Measurements from ENCODE around the gene TRUB2.

The TRUB2 gene

DNA sequence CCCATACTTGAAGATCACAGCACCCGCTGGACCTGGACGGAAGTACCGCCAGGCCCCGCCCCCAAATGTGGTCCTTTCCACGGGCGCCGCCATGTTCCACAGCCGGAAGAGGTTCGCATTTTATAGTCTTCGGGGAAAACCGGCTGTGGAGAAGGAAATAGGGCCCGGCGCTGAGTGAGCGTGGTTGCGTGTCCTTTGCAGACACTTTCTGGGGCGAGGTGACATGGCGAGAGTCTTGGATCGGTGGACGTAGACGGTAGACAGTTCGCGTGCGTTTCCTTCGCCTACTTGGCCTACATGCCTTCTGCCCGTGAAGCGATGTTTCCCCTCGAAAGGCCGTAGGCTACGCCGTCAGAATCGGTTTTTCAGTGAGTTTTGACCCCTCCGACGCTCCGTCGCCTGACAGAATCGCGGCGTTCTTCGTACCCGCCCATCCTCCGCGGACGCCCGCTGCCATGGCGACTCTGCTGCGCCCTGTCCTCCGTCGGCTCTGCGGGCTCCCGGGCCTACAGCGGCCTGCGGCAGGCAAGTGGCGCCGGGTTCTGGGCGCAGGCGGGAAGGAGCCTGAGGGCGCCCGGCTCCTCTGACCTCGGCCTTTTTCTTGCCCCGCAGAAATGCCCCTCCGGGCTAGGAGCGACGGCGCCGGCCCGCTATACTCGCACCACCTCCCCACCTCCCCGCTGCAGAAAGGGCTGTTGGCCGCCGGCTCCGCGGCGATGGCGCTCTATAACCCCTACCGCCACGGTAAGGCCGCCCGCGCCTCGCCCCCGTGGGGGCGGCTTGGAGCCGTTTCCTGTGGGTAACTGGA is at the start of gene TRUB2, which contains the start of gene COQ4:
TSS of gene TRUB2 (minus strand) at position 44 of the 808 bp plus-strand sequence. CDS start at position 5, 39 bp downstream.
TSS of gene COQ4 (plus strand) at position 436 of the 808 bp plus-strand sequence. CDS start at position 456, 20 bp downstream.
- Histone ChIP-seq H3K4me3 (ENCODE audit: low read length) (peak within 1 kb of the TSS; percentile 53), H3K4me1 (ENCODE audit: insufficient read depth, low read length) (peaks cover 17% of the 10 kb centered on the region), H3K36me3 (ENCODE audit: insufficient read depth, low read length) (peaks cover 30% of the 10 kb centered on the region), H3K27me3 (ENCODE audit: insufficient read depth, low read length) (no peaks in the 10 kb centered on the region), H3K9me3 (ENCODE audit: low read length) (no peaks in the 10 kb centered on the region), H2AFZ (ENCODE audit: low read depth, low read length) (peak within 1 kb of the TSS; percentile 37)

DNA sequence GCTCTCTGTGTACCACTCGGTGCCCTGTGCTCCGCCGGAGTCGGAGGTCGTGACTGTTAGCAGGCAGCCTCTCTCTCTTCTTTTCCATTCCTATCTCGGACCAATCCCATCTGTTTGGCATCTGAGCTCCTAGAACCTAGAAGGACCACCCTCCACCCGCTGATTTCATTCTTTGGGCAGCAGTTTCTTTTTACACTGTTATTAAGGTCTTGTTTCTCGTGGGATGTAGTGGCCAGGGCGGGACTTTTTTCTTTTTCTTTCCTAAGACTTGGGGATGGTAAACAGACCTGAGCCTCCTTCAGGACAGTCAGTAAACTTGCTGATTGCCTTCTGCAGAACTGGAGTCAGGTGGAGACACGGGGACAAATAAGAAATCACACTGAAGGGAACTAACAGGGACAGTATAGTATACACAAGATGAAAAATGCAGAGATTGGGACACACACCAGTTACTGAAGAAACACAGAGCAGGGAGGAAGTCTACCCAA is 49.4 kb upstream of the TRUB2 start:
- peaks cover 18% of the 10 kb centered on the region for H3K4me1 ChIP-seq (ENCODE audit: insufficient read depth, low read length)
- no peaks in the 10 kb centered on the region for H3K27me3 ChIP-seq (ENCODE audit: insufficient read depth, low read length)
- H2AFZ ChIP-seq (ENCODE audit: low read depth, low read length), result no peak overlapping the region
- no peaks in the 10 kb centered on the region for H3K9me3 ChIP-seq (ENCODE audit: low read length)
- H3K36me3 ChIP-seq (ENCODE audit: insufficient read depth, low read length), result peaks cover 7% of the 10 kb centered on the region
- peak overlapping the region; percentile 87 for H3K4me3 ChIP-seq (ENCODE audit: low read length)

GRCh38 chr9:128370752-128371629 is 48.7 kb upstream of the TRUB2 start, which contains the start of gene URM1:
URM1 (plus strand) TSS chr9:128371374; CDS start chr9:128371381, 7 bp downstream.
- Histone ChIP-seq H3K36me3 (ENCODE audit: insufficient read depth, low read length) (peaks cover 7% of the 10 kb centered on the region), H3K27me3 (ENCODE audit: insufficient read depth, low read length) (no peaks in the 10 kb centered on the region), H2AFZ (ENCODE audit: low read depth, low read length) (no peak within 1 kb of the TSS), H3K9me3 (ENCODE audit: low read length) (no peaks in the 10 kb centered on the region), H3K4me3 (ENCODE audit: low read length) (peak within 1 kb of the TSS; percentile 87), H3K4me1 (ENCODE audit: insufficient read depth, low read length) (peaks cover 19% of the 10 kb centered on the region)

GRCh38 chr9:128370367-128370751 is 48.1 kb upstream of the TRUB2 start:
- H3K9me3 ChIP-seq (ENCODE audit: low read length), result no peaks in the 10 kb centered on the region
- peaks cover 7% of the 10 kb centered on the region for H3K36me3 ChIP-seq (ENCODE audit: insufficient read depth, low read length)
- peak overlapping the region; percentile 87 for H3K4me3 ChIP-seq (ENCODE audit: low read length)
- H3K27me3 ChIP-seq (ENCODE audit: insufficient read depth, low read length), result no peaks in the 10 kb centered on the region
- peaks cover 25% of the 10 kb centered on the region for H3K4me1 ChIP-seq (ENCODE audit: insufficient read depth, low read length)
- H2AFZ ChIP-seq (ENCODE audit: low read depth, low read length), result no peak overlapping the region

DNA sequence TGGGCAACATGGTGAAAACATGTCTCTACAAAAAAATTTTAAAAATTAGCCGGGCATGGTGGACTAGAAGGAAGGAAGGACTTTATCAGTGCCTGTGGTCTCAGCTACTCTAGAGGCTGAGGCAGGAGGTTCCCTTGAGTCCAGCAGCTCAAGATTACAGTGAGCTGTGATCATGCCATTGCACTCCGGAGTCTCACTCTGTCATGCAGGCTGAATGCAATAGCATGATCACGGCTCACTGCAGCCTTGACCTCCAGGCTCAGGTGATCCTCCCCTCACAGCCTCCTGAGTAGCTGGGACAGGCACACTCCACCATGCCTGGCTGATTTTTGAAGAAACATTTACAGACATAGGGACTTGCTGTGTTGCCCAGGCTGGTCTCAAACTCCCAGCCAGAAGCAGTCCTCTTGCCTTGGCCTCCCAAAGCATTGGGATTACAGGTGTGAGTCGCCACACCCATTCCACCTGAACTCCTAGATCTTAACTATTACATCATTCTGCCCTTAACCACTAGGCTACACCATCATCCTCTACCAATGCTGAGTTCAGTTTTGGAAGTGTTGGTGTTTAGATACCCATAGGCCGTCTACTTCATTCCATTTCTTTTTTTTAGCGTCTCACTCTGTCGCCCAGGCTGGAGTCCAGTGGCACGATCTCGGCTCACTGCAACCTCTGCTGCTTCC is 46.9 kb upstream of the TRUB2 start:
- Histone ChIP-seq H2AFZ (ENCODE audit: low read depth, low read length) (no peak overlapping the region), H3K27me3 (ENCODE audit: insufficient read depth, low read length) (no peaks in the 10 kb centered on the region), H3K9me3 (ENCODE audit: low read length) (no peaks in the 10 kb centered on the region)

GRCh38 chr9:128365525-128365924 is 43.3 kb upstream of the TRUB2 start:
- Histone ChIP-seq H3K27me3 (ENCODE audit: insufficient read depth, low read length) (no peaks in the 10 kb centered on the region), H2AFZ (ENCODE audit: low read depth, low read length) (no peak overlapping the region), H3K4me1 (ENCODE audit: insufficient read depth, low read length) (peaks cover 43% of the 10 kb centered on the region), H3K36me3 (ENCODE audit: insufficient read depth, low read length) (no peaks in the 10 kb centered on the region), H3K9me3 (ENCODE audit: low read length) (no peaks in the 10 kb centered on the region), H3K4me3 (ENCODE audit: low read length) (no peak overlapping the region)

More for the DNA sequence above, 46.9 kb upstream of the TRUB2 start:
- no peak overlapping the region for H3K4me3 ChIP-seq (ENCODE audit: low read length)
- peaks cover 33% of the 10 kb centered on the region for H3K4me1 ChIP-seq (ENCODE audit: insufficient read depth, low read length)
- H3K36me3 ChIP-seq (ENCODE audit: insufficient read depth, low read length), result no peaks in the 10 kb centered on the region

DNA sequence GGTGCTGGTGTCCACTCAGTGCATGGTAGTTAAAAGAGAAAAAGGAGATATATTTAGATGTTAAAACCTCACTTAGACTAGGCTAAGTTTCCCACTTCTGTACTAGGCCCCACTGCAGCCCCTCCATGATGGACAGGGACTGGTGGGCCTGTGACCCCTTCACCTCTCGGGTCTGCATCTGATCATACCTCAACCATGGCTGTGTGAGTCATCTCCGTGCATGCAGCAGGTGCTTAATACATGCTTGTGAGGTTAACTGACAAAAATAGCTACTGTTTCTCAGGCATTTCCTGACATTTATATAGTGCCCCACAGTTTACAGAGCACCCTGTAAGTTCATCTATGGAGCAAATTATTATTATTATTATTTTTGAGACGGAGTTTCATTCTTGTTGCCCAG is 40.5 kb upstream of the TRUB2 start:
- H3K9me3 ChIP-seq (ENCODE audit: low read length), result no peaks in the 10 kb centered on the region
- H3K36me3 ChIP-seq (ENCODE audit: insufficient read depth, low read length), result peaks cover 9% of the 10 kb centered on the region
- H2AFZ ChIP-seq (ENCODE audit: low read depth, low read length), result no peak overlapping the region
- no peak overlapping the region for H3K4me3 ChIP-seq (ENCODE audit: low read length)
- H3K4me1 ChIP-seq (ENCODE audit: insufficient read depth, low read length), result peaks cover 38% of the 10 kb centered on the region
- no peaks in the 10 kb centered on the region for H3K27me3 ChIP-seq (ENCODE audit: insufficient read depth, low read length)

- Histone ChIP-seq H3K36me3 (ENCODE audit: insufficient read depth, low read length) (peaks cover 14% of the 10 kb centered on the region), H3K4me1 (ENCODE audit: insufficient read depth, low read length) (peaks cover 38% of the 10 kb centered on the region), H3K27me3 (ENCODE audit: insufficient read depth, low read length) (no peaks in the 10 kb centered on the region), H2AFZ (ENCODE audit: low read depth, low read length) (no peak overlapping the region), H3K4me3 (ENCODE audit: low read length) (no peak overlapping the region), H3K9me3 (ENCODE audit: low read length) (no peaks in the 10 kb centered on the region)
These were observed 39.9 kb upstream of the TRUB2 start for GRCh38 chr9:128361986-128362646.

DNA sequence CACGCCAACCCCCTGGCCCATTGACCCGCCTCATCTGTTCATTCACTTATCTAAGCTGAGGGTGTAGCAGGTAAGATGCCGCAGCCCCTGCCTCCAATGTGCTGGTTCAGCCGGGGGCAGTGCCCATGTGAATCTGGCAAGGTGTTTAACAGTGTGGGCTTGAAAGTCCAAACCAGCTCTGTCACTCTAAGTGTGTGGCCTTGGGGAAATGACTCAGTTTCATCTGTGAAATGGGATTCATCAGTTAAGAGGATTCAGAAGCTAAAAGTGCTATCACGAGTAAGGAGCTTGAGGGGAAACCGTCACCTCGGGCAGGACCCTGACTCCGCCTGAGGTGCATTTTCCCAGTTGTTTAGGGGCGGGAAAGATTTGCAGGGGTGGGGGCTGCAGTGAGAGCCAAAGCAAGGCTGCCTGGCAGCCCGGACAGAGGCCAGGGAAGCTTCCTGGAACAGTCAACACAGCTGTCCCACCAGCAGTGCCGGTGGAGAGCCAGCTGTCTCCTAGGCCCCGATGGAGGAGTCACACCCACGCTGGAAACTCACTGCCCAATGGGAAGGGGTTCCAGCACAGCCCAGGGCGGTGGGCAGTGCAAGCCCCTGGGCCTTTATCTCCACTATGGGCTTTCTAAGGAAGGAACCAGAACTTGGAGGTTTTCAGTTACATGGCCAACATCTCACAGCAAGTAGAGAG is 39.2 kb upstream of the TRUB2 start:
- peaks cover 38% of the 10 kb centered on the region for H3K4me1 ChIP-seq (ENCODE audit: insufficient read depth, low read length)
- H3K27me3 ChIP-seq (ENCODE audit: insufficient read depth, low read length), result no peaks in the 10 kb centered on the region
- H3K4me3 ChIP-seq (ENCODE audit: low read length), result no peak overlapping the region

GRCh38 chr9:128360826-128361225 is 38.6 kb upstream of the TRUB2 start:
- peaks cover 35% of the 10 kb centered on the region for H3K4me1 ChIP-seq (ENCODE audit: insufficient read depth, low read length)
- H2AFZ ChIP-seq (ENCODE audit: low read depth, low read length), result no peak overlapping the region
- no peaks in the 10 kb centered on the region for H3K9me3 ChIP-seq (ENCODE audit: low read length)
- no peak overlapping the region for H3K4me3 ChIP-seq (ENCODE audit: low read length)
- H3K27me3 ChIP-seq (ENCODE audit: insufficient read depth, low read length), result no peaks in the 10 kb centered on the region
- H3K36me3 ChIP-seq (ENCODE audit: insufficient read depth, low read length), result peaks cover 21% of the 10 kb centered on the region

More for the DNA sequence above, 39.2 kb upstream of the TRUB2 start:
- H3K36me3 ChIP-seq (ENCODE audit: insufficient read depth, low read length), result peaks cover 14% of the 10 kb centered on the region
- H3K9me3 ChIP-seq (ENCODE audit: low read length), result no peaks in the 10 kb centered on the region
- no peak overlapping the region for H2AFZ ChIP-seq (ENCODE audit: low read depth, low read length)

- H3K4me3 ChIP-seq (ENCODE audit: low read length), result no peak overlapping the region
- peaks cover 20% of the 10 kb centered on the region for H3K4me1 ChIP-seq (ENCODE audit: insufficient read depth, low read length)
- H2AFZ ChIP-seq (ENCODE audit: low read depth, low read length), result no peak overlapping the region
- no peaks in the 10 kb centered on the region for H3K27me3 ChIP-seq (ENCODE audit: insufficient read depth, low read length)
- no peaks in the 10 kb centered on the region for H3K9me3 ChIP-seq (ENCODE audit: low read length)
- peaks cover 30% of the 10 kb centered on the region for H3K36me3 ChIP-seq (ENCODE audit: insufficient read depth, low read length)
These were observed 36.6 kb upstream of the TRUB2 start for GRCh38 chr9:128358861-128359260.

GRCh38 chr9:128358090-128358489 is 35.8 kb upstream of the TRUB2 start:
- H3K4me3 ChIP-seq (ENCODE audit: low read length), result no peak overlapping the region
- peaks cover 14% of the 10 kb centered on the region for H3K4me1 ChIP-seq (ENCODE audit: insufficient read depth, low read length)
- H3K27me3 ChIP-seq (ENCODE audit: insufficient read depth, low read length), result no peaks in the 10 kb centered on the region
- no peaks in the 10 kb centered on the region for H3K9me3 ChIP-seq (ENCODE audit: low read length)
- no peak overlapping the region for H2AFZ ChIP-seq (ENCODE audit: low read depth, low read length)
- H3K36me3 ChIP-seq (ENCODE audit: insufficient read depth, low read length), result peaks cover 35% of the 10 kb centered on the region

Measured in neuron (in vitro differentiated cells).